GM12874 (cell line): Measurements from ENCODE around the gene ASF1B.
A peak's percentile ranks its signal among the peaks of the same experiment; 100 is the strongest.

Experiments
- CTCF ChIP-seq: IDR thresholded peaks from 2 replicates; pipeline ENCODE4 v1.5.1; 2011; ENCODE audit warnings: low read depth, mild to moderate bottlenecking, control low read depth, low read length, moderate library complexity; ENCODE audit not compliant: insufficient read depth

Gene ASF1B

GRCh38 chr19:14115756-14116155, 20.6 kb downstream of the ASF1B start:
- no peak for TF ChIP-seq CTCF

GRCh38 chr19:14114854-14115253, 21.5 kb downstream of the ASF1B start:
- TF ChIP-seq CTCF = peak; percentile 76

GRCh38 chr19:14114439-14114838, 21.9 kb downstream of the ASF1B start:
- TF ChIP-seq CTCF = no peak

- peak; percentile 52 for TF ChIP-seq CTCF
Measured at GRCh38 chr19:14113762-14114414, 22.5 kb downstream of the ASF1B start.

- no peak for TF ChIP-seq CTCF
Measured at GRCh38 chr19:14112809-14113385, 23.5 kb downstream of the ASF1B start.

- TF ChIP-seq CTCF = no peak
Measured at GRCh38 chr19:14112051-14112808, 24.2 kb downstream of the ASF1B start.

- TF ChIP-seq CTCF = no peak
Measured at GRCh38 chr19:14111486-14111885, 24.9 kb downstream of the ASF1B start.
